Fibroblast of mammary gland (primary cell): ENCODE data around the gene ETS1.
"Not testable (repeated sequence)": the region's sequence is repeated elsewhere in the genome, so short reads cannot be mapped to it uniquely, and the experiment has no call there.

ENCODE experiments used
- DNase-seq: peaks from one replicate; pipeline ENCODE4 v3.0.0-alpha.2; 2010; ENCODE audit warnings: low read depth
- H3K4me3 ChIP-seq: 2 replicates; pipeline ENCODE4 v1.5.1; 2011; ENCODE audit warnings: low read depth, mild to moderate bottlenecking, low read length, moderate library complexity; ENCODE audit not compliant: control insufficient read depth
- TF ChIP-seq, protein P1 (sequence below): conservative IDR thresholded peaks from 2 replicates; pipeline ENCODE4 v1.5.1; 2011; ENCODE audit warnings: low read depth, low read length, inconsistent platforms; ENCODE audit not compliant: control insufficient read depth, insufficient read depth

Gene ETS1

DNA sequence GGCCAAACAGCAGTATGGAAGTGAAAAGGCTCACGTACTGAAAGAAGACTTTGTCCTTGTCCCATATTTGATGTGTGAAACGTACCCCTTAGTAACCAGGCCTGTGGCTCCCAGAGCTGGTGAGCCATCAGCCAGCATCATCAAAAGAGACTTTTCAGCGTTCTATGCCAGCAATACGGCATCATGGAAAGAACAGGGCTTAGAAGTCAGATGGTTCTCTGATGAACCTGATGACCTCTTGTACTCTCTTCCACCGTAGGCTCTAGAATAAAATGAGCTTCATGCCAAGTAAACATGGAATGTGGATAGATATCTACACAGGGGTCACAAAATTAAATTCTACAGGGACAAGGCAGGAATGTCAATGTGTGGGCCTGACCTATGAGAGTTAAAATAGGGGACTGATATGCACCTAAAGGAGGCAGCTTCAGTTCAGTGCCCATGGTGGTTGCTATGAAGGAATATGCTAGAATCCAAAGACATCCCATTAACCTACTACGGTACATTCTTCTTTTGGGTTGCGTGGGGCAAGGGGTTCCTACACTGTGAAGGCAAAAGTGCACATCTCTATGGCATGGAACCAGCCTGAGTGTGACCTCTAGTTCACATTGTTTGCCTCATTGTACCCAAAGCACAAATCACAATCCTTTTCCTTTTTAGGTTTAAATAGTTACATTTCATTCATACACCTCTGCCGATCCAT is 130.6 kb downstream of the ETS1 start:
- DNase-seq: no peak
- TF ChIP-seq, protein P1, sequence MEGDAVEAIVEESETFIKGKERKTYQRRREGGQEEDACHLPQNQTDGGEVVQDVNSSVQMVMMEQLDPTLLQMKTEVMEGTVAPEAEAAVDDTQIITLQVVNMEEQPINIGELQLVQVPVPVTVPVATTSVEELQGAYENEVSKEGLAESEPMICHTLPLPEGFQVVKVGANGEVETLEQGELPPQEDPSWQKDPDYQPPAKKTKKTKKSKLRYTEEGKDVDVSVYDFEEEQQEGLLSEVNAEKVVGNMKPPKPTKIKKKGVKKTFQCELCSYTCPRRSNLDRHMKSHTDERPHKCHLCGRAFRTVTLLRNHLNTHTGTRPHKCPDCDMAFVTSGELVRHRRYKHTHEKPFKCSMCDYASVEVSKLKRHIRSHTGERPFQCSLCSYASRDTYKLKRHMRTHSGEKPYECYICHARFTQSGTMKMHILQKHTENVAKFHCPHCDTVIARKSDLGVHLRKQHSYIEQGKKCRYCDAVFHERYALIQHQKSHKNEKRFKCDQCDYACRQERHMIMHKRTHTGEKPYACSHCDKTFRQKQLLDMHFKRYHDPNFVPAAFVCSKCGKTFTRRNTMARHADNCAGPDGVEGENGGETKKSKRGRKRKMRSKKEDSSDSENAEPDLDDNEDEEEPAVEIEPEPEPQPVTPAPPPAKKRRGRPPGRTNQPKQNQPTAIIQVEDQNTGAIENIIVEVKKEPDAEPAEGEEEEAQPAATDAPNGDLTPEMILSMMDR: no peak
- no peak overlapping the region for H3K4me3 ChIP-seq

DNA sequence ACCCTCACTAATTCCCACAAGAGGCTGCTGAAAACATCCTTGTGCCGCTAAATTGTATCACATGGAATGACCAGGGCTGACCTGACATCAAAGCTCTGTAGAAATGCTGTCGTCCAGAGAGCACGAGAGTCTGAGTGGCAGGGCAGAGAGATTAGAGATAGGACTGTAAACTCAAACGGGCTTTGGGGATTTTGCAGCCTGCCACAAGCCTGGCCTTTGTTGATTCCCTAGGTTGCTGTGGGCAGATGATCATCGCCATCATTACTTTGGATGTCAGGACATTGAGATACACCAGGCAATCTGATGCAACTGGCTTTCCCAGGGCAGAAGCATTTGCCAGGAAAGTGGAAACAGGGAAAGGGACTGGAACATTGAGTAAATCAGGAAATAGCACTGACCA is 131.6 kb downstream of the ETS1 start:
- H3K4me3 ChIP-seq: no peak overlapping the region
- DNase-seq: no peak
- TF ChIP-seq, protein P1: no peak

DNA sequence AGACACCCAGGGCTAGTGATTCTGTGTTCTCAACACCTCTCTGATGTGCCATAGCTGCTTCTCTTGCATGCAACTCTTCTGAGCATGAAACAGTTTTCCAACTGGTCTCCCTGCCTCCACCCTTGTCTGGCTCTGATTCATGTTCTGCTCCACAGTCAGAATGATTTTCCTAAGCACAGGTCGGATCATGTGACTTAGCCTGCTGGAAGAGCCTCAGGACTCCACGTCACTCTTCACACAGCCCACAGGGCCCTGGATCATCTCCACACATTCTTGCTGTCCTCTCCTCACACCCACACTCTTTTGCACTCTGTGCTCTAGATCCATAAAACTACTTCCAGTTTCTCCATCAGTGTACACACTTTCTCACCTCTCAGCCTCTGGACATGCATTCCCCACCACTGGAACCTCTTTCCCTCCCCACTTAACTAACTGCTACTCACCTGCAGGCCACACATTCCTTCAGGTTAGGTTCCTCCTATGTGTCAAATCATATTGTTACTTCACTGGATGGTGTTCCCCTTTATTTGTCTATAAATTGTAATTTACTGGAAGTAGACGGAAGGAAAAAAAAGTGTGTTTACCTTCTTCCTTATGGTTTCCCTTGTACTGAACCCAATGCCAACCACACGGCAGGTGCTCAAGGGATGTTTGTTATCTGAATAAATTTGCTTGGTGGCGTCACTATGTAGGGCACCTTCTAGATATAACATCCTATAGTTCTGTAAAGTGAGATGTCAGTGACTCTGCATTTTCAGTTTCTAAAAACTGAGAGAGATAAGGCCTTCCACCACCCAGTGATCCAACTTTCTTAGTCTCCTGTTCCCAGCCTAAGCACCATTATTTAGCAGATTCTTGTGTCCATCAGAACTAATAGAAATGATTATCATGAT is 133.7 kb downstream of the ETS1 start:
- H3K4me3 ChIP-seq: no peak overlapping the region
- TF ChIP-seq, protein P1: no peak
- DNase-seq: peak; percentile 99

DNA sequence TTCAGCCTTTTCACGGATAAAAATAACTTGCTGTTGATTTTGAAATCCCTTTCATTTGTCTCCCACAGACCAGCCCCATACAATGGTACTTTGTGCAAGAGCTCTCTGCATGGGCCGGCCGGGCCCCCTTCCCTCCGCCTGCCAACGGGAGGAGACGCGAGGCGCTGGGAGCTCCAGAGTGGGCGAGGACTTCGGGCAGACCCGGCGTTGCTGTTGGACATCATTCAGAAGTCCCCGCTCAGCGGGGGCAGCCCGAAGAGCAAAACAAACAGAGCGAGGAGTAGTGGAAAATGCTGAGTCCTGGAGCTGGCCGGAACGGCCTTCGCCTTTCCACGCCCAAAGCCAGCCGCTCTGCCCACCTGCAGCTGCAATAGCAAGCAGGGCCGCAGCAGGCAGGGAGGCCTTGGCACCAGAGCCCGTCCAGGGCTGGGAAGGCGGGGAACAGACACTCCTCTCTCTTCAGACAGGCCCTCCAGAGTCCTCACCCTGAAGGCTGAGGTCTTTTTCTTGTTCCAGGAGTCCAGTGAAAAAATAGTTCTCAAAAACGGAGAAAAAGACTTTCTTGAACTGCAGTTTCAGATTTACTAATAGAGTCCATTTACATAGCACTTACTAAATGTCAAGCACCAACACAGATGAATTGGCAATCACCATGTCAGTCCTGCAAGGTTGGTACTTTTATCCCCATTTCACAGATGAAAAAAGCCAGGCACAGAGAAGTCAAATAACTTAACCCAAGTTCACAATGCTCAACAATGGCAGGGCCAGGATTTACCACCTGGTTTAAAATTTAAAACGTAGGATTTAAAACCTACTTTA is 135.5 kb downstream of the ETS1 start:
- H3K4me3 ChIP-seq: no peak overlapping the region
- DNase-seq: peak; percentile 54
- TF ChIP-seq, protein P1: no peak

DNA sequence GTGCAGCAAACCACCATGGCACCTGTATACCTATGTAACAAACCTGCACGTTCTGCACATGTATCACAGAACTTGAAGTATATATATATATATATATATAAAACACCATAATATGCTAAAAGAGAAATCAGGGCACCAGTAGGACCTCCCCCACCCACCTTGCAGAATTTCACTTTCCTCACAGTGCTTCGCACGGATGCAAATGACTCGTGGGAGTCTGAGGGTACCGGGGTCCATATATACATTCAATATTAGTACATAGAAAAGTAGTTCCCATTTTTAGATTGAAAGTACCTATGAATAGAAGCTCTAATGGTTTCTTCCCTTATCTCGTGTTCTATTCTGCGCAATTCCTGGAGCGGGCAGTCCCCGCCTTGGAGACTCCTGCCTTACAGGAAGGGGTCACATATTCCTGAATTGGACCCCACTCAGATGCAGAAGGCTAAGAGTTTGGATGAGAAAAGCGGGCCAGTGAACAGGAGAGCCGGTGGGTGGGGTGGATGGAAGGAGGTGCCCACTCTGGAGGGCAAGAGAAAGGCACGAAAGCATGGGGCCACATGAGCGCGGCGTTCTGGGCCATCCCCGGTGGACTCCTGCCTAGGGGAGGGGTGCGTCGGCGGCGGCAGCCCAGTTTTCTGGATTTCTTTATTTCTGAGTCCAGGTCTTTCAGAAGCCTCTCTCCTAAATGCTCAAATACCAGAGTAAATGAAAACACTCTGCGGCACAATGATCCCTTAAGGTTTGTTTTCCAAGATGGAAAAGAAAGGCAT is 136.3 kb downstream of the ETS1 start:
- H3K4me3 ChIP-seq: no peak overlapping the region
- no peak for DNase-seq
- TF ChIP-seq, protein P1: no peak

DNA sequence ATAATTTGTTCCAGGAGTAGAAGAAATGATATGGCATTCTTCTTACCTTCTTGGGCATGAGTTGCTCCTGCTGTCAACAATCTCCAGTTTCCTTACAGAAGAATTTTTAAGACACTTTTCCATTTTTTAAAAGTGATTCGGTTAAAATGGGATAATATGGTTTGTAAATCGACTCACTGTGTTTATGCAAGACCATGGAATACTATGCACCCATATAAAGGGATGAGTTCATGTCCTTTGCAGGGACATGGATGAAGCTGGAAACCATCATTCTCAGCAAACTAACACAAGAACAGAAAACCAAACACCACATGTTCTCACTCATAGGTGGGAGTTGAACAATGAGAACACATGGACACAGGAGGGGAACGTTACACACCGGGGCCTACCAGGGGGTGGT is 136.9 kb downstream of the ETS1 start:
- DNase-seq, H3K4me3 ChIP-seq: not testable (repeated sequence)
